SK-N-MC (cell line): Measurements from ENCODE around the gene JRKL.

Source experiments
- DNase-seq: peaks from one replicate; pipeline ENCODE4 v3.0.0-alpha.2; 2011; ENCODE audit warnings: low read depth, low spot score
- H3K27ac ChIP-seq: fragments of 200-600 bp; sonication (generic); 2 replicates; pipeline ENCODE4 v1.5.1; 2016; ENCODE audit warnings: mixed run types
- H3K36me3 ChIP-seq: fragments of 200-600 bp; sonication (generic); 2 replicates; pipeline ENCODE4 v1.6.1; 2017; ENCODE audit warnings: antibody characterized with exemption, low read length, mixed read lengths; ENCODE audit not compliant: insufficient read depth
- H3K4me3 ChIP-seq: fragments of 200-600 bp; sonication (generic); 2 replicates; pipeline ENCODE4 v1.5.1; 2016
- H3K9ac ChIP-seq: fragments of 200-600 bp; sonication (generic); 2 replicates; pipeline ENCODE4 v1.8.0; 2017; ENCODE audit warnings: mixed run types, mixed read lengths; ENCODE audit not compliant: insufficient read length
- H3K9me3 ChIP-seq: fragments of 200-600 bp; sonication (generic); 2 replicates; pipeline ENCODE4 v1.6.1; 2017; ENCODE audit warnings: low read depth, mild to moderate bottlenecking, antibody characterized with exemption, low read length, moderate library complexity, mixed read lengths
- EZH2 ChIP-seq: fragments of 200-600 bp; sonication (generic); IDR thresholded peaks from one replicate; pipeline ENCODE4 v1.6.1; 2017; ENCODE audit warnings: antibody characterized with exemption
- FOXP2 ChIP-seq: optimal IDR thresholded peaks from 2 replicates; pipeline ENCODE3; 2011; ENCODE audit warnings: mild to moderate bottlenecking, moderate library complexity; ENCODE audit not compliant: insufficient read depth; ENCODE audit errors: extremely low read length, control extremely low read depth
- POLR2AphosphoS5 ChIP-seq: IDR thresholded peaks from 2 replicates; pipeline ENCODE4 v1.6.1; 2012; ENCODE audit warnings: mild to moderate bottlenecking, low read depth, low read length, borderline replicate concordance

Gene JRKL

DNA sequence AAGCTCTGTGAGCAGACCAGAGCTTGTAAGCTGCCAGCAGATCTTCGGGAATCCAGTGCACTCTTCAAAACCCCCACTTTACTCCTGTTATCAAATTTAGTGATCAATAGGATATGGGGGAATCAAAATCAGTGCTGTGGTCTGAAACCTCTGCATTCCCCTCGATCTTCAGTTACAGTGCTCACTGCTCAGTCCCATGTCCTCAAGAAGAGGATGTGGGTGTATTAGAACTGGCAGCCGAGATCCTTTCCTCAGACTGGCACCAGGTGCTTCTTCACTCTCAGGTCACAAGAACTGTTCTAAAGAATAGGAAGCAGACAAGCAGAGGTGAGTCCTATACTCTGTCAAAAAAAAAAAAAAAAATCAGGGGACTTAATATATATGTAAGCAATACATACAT, 31.5 kb upstream of the JRKL start:
- H3K9me3 ChIP-seq: no peaks in the 10 kb centered on the region
- no peak overlapping the region for H3K4me3 ChIP-seq
- no peak overlapping the region for H3K9ac ChIP-seq
- TF ChIP-seq POLR2AphosphoS5: no peak
- TF ChIP-seq EZH2: no peak
- no peak for TF ChIP-seq FOXP2
- H3K27ac ChIP-seq: no peak overlapping the region
- DNase-seq: no peak
- H3K36me3 ChIP-seq: peaks cover 9% of the 10 kb centered on the region; the same call in 1 of the 2 replicates

DNA sequence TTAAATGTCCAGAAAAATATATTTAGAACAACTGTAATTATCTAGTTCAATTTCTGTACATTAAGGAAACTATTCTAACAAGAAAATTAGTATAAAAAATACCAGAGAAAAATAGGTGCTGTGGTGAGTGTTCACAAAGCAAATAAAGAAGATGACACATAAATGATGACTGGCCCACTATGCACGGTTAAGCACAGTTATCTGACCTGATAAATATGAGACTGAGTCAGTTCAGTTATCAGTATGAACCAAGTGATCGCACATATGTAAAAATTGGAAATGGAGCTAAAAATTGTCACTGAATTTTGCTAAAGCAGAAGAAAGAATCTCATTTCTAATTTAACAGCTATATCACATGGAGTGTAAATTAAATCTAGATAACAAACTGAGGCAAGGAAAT, 28.0 kb upstream of the JRKL start:
- DNase-seq: no peak
- Histone ChIP-seq H3K4me3 (no peak overlapping the region), H3K9me3 (no peaks in the 10 kb centered on the region), H3K36me3 (peaks cover 9% of the 10 kb centered on the region; the same call in 1 of the 2 replicates), H3K9ac (no peak overlapping the region), H3K27ac (no peak overlapping the region)
- TF ChIP-seq POLR2AphosphoS5 (no peak), FOXP2 (no peak), EZH2 (no peak)

DNA sequence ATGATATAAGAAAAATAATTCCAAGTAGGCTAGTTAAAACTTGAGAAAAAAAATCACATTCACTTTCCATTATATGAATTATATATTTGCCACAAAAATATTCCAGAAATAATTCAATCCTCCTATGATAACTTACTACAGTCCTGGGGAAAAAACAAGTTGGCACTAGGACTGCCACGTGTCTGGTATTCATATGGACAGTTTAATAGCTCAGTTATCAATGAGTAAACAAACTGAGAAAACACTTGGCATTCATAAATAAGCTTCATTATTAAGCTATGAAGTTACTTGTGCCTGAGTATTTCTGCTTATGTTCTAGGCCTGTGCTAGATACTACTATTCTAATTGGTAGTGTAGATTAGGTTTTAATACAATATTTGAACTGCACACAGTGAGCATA, 24.3 kb upstream of the JRKL start:
- Histone ChIP-seq H3K36me3 (peaks cover 20% of the 10 kb centered on the region), H3K9ac (no peak overlapping the region), H3K9me3 (no peaks in the 10 kb centered on the region), H3K27ac (no peak overlapping the region), H3K4me3 (no peak overlapping the region)
- TF ChIP-seq POLR2AphosphoS5 (no peak), FOXP2 (no peak), EZH2 (no peak)
- no peak for DNase-seq

DNA sequence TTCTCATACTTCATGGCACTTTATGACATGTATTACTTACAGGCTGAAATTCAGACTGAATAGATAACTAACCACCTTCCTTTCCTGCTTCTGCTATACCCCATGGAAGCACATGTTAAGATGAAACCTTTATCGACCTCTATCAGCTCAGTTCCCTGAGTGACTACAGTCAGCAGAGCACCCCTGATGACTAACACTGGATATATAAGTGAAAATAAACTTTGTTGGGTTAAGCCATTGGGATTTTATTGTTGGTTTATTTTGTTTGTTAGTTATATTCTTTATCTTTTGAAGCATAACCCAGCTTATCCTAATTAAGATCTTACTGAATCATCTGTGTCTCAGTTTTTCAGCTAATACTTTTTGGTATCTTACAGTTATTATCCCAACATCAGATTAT, 23.8 kb upstream of the JRKL start:
- DNase-seq: no peak
- Histone ChIP-seq H3K27ac (no peak overlapping the region), H3K36me3 (peaks cover 20% of the 10 kb centered on the region), H3K9ac (no peak overlapping the region), H3K4me3 (no peak overlapping the region), H3K9me3 (no peaks in the 10 kb centered on the region)
- TF ChIP-seq FOXP2: no peak
- no peak for TF ChIP-seq POLR2AphosphoS5
- TF ChIP-seq EZH2: no peak

DNA sequence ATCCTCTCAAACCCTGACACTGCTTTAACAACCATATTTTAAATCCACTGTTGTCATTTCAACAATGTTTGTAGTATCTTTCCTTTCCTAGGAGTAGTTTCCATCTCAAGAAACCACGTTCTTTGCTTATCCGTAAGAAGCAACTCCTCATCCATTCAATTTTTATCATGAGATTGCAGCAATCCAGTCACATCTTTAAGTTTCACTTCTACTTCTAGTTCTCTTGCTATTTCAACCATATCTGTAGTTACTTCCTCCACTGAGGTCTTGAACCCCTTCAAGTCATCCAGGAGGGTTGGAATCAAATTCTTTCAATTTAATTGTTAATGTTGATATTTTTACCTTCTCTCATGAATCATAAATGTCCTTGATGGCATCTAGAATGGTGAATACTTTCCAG, 22.5 kb upstream of the JRKL start:
- Histone ChIP-seq H3K9me3 (no peaks in the 10 kb centered on the region), H3K27ac (no peak overlapping the region), H3K4me3 (no peak overlapping the region), H3K9ac (no peak overlapping the region), H3K36me3 (peaks cover 20% of the 10 kb centered on the region)
- TF ChIP-seq POLR2AphosphoS5: no peak
- no peak for TF ChIP-seq EZH2
- TF ChIP-seq FOXP2: no peak
- DNase-seq: no peak

DNA sequence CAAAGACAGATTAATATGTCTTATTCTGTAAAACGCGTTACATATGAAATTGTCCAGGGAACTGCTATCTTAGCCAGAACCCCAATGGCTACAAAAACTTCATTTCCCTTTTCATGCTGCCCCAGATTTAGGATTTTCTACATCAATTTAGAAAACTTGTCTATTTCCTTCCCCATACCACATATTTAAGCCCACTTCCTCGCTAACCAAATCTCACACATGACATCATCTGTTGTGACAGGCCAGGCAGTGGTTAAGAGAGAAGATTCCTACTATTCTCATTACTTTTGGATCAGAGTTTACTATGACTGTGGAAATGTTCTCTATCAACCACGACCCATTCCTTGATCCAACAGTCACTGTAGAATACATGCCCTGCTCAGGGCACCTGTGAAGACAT, 16.0 kb upstream of the JRKL start:
- Histone ChIP-seq H3K27ac (no peak overlapping the region), H3K9me3 (no peaks in the 10 kb centered on the region), H3K4me3 (no peak overlapping the region), H3K9ac (no peak overlapping the region), H3K36me3 (peaks cover 14% of the 10 kb centered on the region; the same call in 1 of the 2 replicates)
- DNase-seq: no peak
- TF ChIP-seq EZH2 (no peak), POLR2AphosphoS5 (no peak), FOXP2 (no peak)

DNA sequence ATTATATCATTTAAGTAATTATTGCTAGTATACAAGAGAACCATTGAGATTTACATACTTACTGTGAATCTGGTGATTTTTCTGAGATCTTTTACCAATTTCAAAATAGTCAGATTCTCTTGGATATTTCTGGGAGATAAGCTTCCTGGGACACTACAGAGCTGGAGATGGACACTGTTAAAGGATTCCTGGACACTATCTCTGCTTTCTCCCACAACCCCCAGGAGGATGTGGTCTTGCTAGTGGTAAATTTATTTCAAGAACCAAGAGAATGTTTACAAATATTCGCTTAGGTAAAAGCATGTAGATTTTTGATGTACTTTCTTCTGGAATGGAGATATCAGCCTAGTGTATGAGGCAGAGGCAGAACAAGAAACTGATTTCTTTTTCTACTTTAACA, 13.0 kb upstream of the JRKL start:
- TF ChIP-seq FOXP2: no peak
- no peak for TF ChIP-seq EZH2
- no peak for TF ChIP-seq POLR2AphosphoS5
- Histone ChIP-seq H3K36me3 (peaks cover 11% of the 10 kb centered on the region; the same call in 1 of the 2 replicates), H3K9me3 (no peaks in the 10 kb centered on the region), H3K9ac (no peak overlapping the region), H3K4me3 (no peak overlapping the region), H3K27ac (no peak overlapping the region)
- DNase-seq: no peak

DNA sequence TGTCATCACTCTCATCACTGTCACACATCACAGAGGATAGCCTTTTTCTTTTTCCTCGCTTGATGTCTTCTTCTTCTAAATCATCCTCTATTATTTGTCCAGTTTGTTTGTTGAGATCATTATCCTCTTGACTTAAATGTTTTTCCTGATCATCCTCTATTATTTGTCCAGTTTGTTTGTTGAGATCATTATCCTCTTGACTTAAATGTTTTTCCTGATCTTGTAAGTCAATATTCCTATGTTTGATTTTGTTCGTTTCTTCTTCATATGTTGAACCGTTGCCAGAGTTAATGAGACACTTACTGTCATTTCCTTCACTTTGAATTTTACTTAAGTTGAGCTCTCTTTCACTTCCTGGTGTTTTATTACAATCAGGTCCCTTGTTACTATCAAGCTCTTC, 5.7 kb upstream of the JRKL start:
- H3K4me3 ChIP-seq: no peak overlapping the region
- DNase-seq: no peak
- no peak overlapping the region for H3K9ac ChIP-seq
- H3K27ac ChIP-seq: no peak overlapping the region
- no peak for TF ChIP-seq POLR2AphosphoS5
- TF ChIP-seq EZH2: no peak
- no peak for TF ChIP-seq FOXP2
- H3K9me3 ChIP-seq: no peaks in the 10 kb centered on the region
- peaks cover 14% of the 10 kb centered on the region for H3K36me3 ChIP-seq

DNA sequence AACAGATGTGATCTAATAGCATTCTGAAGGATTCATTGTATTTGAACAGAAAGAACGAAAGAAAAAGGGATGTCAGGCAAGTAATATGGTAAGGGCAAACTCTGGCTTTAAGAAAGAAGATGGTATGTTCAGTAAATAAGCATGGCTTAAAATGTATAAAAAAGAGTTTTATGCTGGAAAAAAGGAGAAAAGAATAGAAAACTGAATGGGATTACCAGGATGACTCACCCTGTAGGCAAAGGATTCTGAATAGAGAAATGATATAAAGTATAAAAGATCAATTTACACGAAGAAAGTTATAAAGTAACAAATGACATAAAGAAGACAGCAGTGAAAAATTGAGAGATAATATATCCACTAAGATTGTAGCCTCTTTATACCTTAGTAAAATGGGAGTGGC, 4.6 kb upstream of the JRKL start:
- TF ChIP-seq EZH2: no peak
- no peak for TF ChIP-seq FOXP2
- TF ChIP-seq POLR2AphosphoS5: no peak
- H3K36me3 ChIP-seq: peaks cover 14% of the 10 kb centered on the region
- no peaks in the 10 kb centered on the region for H3K9me3 ChIP-seq
- no peak overlapping the region for H3K27ac ChIP-seq
- DNase-seq: no peak
- no peak overlapping the region for H3K4me3 ChIP-seq
- H3K9ac ChIP-seq: no peak overlapping the region
